OCI-LY3 (cell line): ENCODE measurements around the gene MCU.

ENCODE experiments used
- H2AFZ ChIP-seq: fragments of 200-600, 300-600 bp; shearing (Covaris generic); 2 replicates; pipeline ENCODE4 v1.6.0; 2014; ENCODE audit warnings: antibody characterized with exemption, low read depth, low read length
- H3K27ac ChIP-seq: fragments of 200-600, 300-600 bp; sonication (generic); 2 replicates; pipeline ENCODE4 v1.5.1; 2014; ENCODE audit warnings: mild to moderate bottlenecking, low read length, moderate library complexity, mixed read lengths
- H3K27me3 ChIP-seq: fragments of 200-600, 300-600 bp; sonication (generic); 2 replicates; pipeline ENCODE4 v1.6.1; 2014; ENCODE audit warnings: low read depth, low read length, mixed read lengths
- H3K36me3 ChIP-seq: fragments of 200-600, 300-600 bp; sonication (generic); replicated peaks from 2 replicates; pipeline ENCODE3; 2014; ENCODE audit warnings: low read depth, low read length, mixed read lengths
- H3K4me1 ChIP-seq: fragments of 300-600, 200-600 bp; sonication (generic); 2 replicates; pipeline ENCODE4 v1.6.1; 2014; ENCODE audit warnings: low read length, mixed read lengths
- H3K4me2 ChIP-seq: fragments of 200-600, 300-600 bp; sonication (generic); 2 replicates; pipeline ENCODE4 v1.6.1; 2014; ENCODE audit warnings: low read length, mixed read lengths
- H3K4me3 ChIP-seq: fragments of 300-600, 200-600 bp; sonication (generic); 2 replicates; pipeline ENCODE4 v1.5.1; 2014; ENCODE audit warnings: antibody characterized with exemption, mild to moderate bottlenecking, low read length, moderate library complexity
- H3K79me2 ChIP-seq: fragments of 300-600, 200-600 bp; shearing (Covaris generic); 2 replicates; pipeline ENCODE4 v1.6.1; 2014; ENCODE audit warnings: mild to moderate bottlenecking, low read length, mixed read lengths
- H3K9ac ChIP-seq: fragments of 300-600, 200-600 bp; shearing (Covaris generic); 2 replicates; pipeline ENCODE4 v1.6.0; 2014; ENCODE audit warnings: mild to moderate bottlenecking, low read length, moderate library complexity
- H3K9me3 ChIP-seq: fragments of 200-600, 300-600 bp; shearing (Covaris generic); 2 replicates; pipeline ENCODE4 v1.6.1; 2014; ENCODE audit warnings: low read length, mixed read lengths; ENCODE audit not compliant: insufficient read depth
- H4K20me1 ChIP-seq: fragments of 200-600, 300-600 bp; sonication (generic); 2 replicates; pipeline ENCODE4 v1.6.1; 2016; ENCODE audit warnings: low read length, mixed read lengths; ENCODE audit not compliant: insufficient read depth
- EZH2phosphoT487 ChIP-seq: fragments of 200-600 bp; shearing (Covaris generic); IDR thresholded peaks from 2 replicates; pipeline ENCODE4 v1.6.1; 2018; ENCODE audit warnings: antibody characterized with exemption, mixed run types, low read depth
- TF ChIP-seq, protein P1 (sequence below): fragments of 200-600, 300-600 bp; sonication (generic); IDR thresholded peaks from 2 replicates; pipeline ENCODE4 v1.5.1; 2014; ENCODE audit warnings: antibody characterized with exemption, low read length, low read depth

Gene MCU

GRCh38 chr10:72887043-72887442, 195.1 kb downstream of the MCU start:
- Histone ChIP-seq H3K9me3 (no peaks in the 10 kb centered on the region), H3K4me2 (no peak overlapping the region), H3K27ac (no peak overlapping the region), H4K20me1 (no peaks in the 10 kb centered on the region), H3K36me3 (no peaks in the 10 kb centered on the region), H2AFZ (no peak overlapping the region), H3K9ac (no peak overlapping the region), H3K4me3 (no peak overlapping the region), H3K27me3 (no peaks in the 10 kb centered on the region), H3K4me1 (no peaks in the 10 kb centered on the region), H3K79me2 (no peaks in the 10 kb centered on the region)
- no peak for TF ChIP-seq EZH2phosphoT487
- TF ChIP-seq, protein P1, sequence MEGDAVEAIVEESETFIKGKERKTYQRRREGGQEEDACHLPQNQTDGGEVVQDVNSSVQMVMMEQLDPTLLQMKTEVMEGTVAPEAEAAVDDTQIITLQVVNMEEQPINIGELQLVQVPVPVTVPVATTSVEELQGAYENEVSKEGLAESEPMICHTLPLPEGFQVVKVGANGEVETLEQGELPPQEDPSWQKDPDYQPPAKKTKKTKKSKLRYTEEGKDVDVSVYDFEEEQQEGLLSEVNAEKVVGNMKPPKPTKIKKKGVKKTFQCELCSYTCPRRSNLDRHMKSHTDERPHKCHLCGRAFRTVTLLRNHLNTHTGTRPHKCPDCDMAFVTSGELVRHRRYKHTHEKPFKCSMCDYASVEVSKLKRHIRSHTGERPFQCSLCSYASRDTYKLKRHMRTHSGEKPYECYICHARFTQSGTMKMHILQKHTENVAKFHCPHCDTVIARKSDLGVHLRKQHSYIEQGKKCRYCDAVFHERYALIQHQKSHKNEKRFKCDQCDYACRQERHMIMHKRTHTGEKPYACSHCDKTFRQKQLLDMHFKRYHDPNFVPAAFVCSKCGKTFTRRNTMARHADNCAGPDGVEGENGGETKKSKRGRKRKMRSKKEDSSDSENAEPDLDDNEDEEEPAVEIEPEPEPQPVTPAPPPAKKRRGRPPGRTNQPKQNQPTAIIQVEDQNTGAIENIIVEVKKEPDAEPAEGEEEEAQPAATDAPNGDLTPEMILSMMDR, result no peak

GRCh38 chr10:72888151-72888638, 196.3 kb downstream of the MCU start:
- no peaks in the 10 kb centered on the region for H3K79me2 ChIP-seq
- H3K36me3 ChIP-seq, result no peaks in the 10 kb centered on the region
- H3K9me3 ChIP-seq, result no peaks in the 10 kb centered on the region
- H4K20me1 ChIP-seq, result no peaks in the 10 kb centered on the region
- H2AFZ ChIP-seq, result no peak overlapping the region
- no peak overlapping the region for H3K4me3 ChIP-seq
- no peak overlapping the region for H3K9ac ChIP-seq
- no peak overlapping the region for H3K27ac ChIP-seq
- H3K27me3 ChIP-seq, result no peaks in the 10 kb centered on the region
- H3K4me1 ChIP-seq, result no peaks in the 10 kb centered on the region
- no peak overlapping the region for H3K4me2 ChIP-seq
- TF ChIP-seq, protein P1, result no peak
- no peak for TF ChIP-seq EZH2phosphoT487

DNA sequence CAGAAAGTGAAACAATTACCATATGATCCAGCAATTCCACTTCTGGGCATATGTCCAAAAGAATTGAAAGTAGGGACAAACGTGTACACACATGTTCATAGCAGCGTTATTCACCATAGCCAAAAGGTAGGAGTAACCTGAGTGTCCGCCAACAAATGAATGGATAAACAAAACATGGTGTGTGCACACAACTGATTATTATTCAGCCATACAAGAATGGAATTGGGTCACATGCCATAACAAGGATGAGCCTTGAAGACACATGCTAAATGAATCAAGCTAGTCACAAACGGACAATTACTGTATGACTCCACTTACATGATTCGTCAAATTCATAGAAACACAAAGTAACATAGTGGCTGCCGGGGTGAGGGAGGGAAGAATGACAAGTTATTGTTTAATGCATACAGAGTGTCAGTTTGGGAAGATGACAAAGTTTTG, 197.5 kb downstream of the MCU start:
- H2AFZ ChIP-seq, result no peak overlapping the region
- no peaks in the 10 kb centered on the region for H3K4me1 ChIP-seq
- H3K9ac ChIP-seq, result no peak overlapping the region
- H3K36me3 ChIP-seq, result no peaks in the 10 kb centered on the region
- no peak for TF ChIP-seq EZH2phosphoT487
- TF ChIP-seq, protein P1, result no peak
- H3K4me3 ChIP-seq, result no peak overlapping the region
- no peaks in the 10 kb centered on the region for H3K27me3 ChIP-seq
- H3K79me2 ChIP-seq, result no peaks in the 10 kb centered on the region
- H3K4me2 ChIP-seq, result no peak overlapping the region
- no peaks in the 10 kb centered on the region for H4K20me1 ChIP-seq
- H3K9me3 ChIP-seq, result no peaks in the 10 kb centered on the region
- H3K27ac ChIP-seq, result no peak overlapping the region

DNA sequence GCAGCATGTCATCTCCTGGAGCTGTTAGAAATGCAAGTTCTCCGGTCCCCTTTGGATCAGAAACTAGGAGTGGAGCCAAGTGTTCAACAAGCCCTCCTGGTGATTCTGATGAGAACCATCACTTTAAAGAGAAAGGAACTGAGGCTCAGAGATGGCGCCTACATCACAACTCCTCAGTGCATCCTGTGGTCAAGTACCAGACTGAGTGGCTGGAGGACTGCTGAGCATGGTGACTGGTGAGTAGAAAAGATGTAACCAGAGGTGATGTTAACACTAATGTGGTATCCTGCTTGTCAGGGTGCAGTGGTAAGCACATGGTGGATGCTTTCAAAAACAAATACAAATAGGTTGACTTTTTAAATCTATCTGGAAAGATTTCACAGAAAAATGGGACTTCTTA, 198.1 kb downstream of the MCU start:
- Histone ChIP-seq H3K27ac (no peak overlapping the region), H3K9me3 (no peaks in the 10 kb centered on the region), H3K79me2 (no peaks in the 10 kb centered on the region), H3K4me1 (no peaks in the 10 kb centered on the region), H3K27me3 (no peaks in the 10 kb centered on the region), H3K4me2 (no peak overlapping the region), H3K4me3 (no peak overlapping the region), H3K36me3 (no peaks in the 10 kb centered on the region), H4K20me1 (no peaks in the 10 kb centered on the region), H2AFZ (no peak overlapping the region), H3K9ac (no peak overlapping the region)
- TF ChIP-seq, protein P1, result no peak
- TF ChIP-seq EZH2phosphoT487, result no peak
